Coronary artery (tissue), 2 donors: ENCODE measurements around the gene MYO7A.

Source experiments
- DNase-seq: peaks from one replicate; pipeline ENCODE4 v3.0.0-alpha.2; 2017; ENCODE audit warnings: low spot score
- H3K27ac ChIP-seq, 2 donors: fragments of 200-600 bp; sonication (generic); one replicate each; pipeline ENCODE4 v1.5.1; 2016 to 2019
- H3K4me3 ChIP-seq: fragments of 200-600 bp; sonication (generic); 2 replicates; pipeline ENCODE4 v1.5.1; 2016; ENCODE audit warnings: mild to moderate bottlenecking, moderate library complexity
- TF ChIP-seq, protein P1 (sequence below): fragments of 200-600 bp; sonication (generic); IDR thresholded peaks from one replicate; pipeline ENCODE4 v1.5.1; 2019; ENCODE audit warnings: antibody characterized with exemption

The MYO7A gene

DNA sequence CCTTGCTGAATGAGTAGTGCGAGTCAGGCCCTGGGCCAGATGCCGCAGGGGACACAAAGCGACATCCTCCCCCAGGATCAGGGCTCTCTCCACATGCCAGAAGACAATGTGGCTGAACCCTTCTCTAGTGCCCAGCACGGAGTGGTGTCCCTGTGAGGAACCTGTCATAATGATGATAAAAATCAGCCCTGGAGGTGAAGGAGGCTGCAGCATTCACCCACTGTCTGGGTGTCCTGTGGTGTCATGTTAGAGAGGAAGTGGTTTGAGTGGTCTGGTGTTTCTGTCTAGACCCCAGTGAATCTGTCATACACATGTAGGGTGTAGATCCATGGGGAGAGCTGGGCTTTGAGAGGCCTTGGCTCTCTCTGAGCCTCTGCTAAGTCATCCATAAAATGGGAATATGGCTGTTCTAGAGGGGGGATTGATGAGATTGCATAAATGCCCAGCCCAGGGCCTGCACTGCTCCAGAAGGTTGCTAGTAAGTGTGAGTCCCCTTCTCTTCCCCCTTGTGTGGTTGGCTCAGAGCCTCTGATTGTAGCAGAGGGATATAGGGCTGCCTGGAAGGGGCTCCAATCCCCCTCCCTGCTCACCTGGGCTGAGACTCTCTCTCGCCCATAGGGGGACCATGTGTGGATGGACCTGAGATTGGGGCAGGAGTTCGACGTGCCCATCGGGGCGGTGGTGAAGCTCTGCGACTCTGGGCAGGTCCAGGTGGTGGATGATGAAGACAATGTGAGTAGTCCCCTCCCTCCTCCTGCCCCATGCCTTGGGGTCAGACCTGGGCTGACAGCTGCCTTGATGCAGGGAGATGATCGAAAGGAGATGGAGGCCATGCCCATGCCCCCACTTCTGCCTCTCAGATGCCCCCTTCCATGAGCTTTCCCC is 14.3 kb downstream of the MYO7A start:
- H3K4me3 ChIP-seq, result no peak overlapping the region
- TF ChIP-seq, protein P1, sequence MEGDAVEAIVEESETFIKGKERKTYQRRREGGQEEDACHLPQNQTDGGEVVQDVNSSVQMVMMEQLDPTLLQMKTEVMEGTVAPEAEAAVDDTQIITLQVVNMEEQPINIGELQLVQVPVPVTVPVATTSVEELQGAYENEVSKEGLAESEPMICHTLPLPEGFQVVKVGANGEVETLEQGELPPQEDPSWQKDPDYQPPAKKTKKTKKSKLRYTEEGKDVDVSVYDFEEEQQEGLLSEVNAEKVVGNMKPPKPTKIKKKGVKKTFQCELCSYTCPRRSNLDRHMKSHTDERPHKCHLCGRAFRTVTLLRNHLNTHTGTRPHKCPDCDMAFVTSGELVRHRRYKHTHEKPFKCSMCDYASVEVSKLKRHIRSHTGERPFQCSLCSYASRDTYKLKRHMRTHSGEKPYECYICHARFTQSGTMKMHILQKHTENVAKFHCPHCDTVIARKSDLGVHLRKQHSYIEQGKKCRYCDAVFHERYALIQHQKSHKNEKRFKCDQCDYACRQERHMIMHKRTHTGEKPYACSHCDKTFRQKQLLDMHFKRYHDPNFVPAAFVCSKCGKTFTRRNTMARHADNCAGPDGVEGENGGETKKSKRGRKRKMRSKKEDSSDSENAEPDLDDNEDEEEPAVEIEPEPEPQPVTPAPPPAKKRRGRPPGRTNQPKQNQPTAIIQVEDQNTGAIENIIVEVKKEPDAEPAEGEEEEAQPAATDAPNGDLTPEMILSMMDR, result no peak
- no peak for DNase-seq
- H3K27ac ChIP-seq, result no peak overlapping the region

DNA sequence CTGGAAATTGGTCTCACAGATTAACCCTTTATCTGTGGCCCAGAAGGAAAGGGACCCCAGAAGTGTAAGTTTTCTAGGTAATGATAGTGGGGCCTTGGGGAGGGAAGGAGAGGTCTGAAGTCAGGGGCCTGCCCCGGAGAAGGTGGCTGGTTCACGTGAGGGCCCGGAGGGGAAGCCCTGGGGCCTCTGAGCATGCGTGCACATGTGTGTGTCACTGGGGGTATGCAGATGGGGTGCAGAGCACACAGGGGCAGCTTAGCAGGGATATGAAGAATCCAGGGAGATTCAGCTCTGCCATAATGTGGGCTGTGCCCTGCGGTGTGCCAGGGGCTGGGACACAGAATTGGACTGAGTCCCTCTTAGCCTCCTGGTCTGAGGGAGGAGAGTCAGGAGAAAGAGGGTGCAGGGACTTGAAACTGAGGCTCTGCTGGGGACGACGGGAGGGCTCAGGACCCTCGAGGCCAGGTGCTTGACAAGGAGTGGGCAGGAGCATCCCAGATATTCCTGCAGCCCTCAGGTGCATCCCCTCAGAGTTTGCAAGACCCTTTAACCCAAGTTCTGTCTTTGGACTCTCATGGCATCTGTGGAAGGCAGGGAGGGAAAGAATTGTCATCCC is 15.5 kb downstream of the MYO7A start:
- H3K27ac ChIP-seq, result no peak overlapping the region
- no peak for DNase-seq
- TF ChIP-seq, protein P1, result no peak
- no peak overlapping the region for H3K4me3 ChIP-seq

DNA sequence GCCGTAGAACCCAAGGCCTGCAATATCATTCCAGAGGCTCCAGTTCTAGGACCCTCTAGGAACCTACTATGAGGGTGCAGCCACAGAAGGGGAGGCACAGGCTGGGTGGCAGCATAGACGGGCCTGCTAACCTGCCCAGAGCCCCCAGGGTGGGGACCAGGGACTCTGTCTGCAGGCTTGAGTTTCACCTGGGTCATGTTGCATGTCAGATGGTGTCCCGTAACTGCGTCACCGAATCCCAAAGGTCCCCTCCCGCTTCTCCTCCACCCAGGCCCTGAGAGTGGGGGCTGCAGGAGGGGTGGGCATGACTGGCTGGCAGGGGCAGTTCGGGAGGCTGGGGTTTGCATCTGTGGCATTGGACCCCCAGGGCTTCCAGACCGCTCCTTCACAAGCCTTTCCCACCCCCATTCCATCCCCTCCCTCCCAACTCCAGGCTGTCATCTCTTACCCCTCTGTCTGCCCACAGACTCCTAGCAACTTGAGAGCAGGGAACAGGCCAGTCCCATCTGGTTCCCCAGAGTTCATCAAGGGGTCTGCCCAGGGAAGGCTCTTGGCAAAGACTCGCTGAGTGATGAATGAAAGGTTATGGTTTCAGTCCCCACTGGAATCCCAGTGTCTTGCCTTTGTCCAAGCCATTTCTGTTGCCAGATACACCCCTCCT is 16.3 kb downstream of the MYO7A start:
- no peak for DNase-seq
- H3K27ac ChIP-seq, result no peak overlapping the region
- TF ChIP-seq, protein P1, result no peak
- H3K4me3 ChIP-seq, result no peak overlapping the region

DNA sequence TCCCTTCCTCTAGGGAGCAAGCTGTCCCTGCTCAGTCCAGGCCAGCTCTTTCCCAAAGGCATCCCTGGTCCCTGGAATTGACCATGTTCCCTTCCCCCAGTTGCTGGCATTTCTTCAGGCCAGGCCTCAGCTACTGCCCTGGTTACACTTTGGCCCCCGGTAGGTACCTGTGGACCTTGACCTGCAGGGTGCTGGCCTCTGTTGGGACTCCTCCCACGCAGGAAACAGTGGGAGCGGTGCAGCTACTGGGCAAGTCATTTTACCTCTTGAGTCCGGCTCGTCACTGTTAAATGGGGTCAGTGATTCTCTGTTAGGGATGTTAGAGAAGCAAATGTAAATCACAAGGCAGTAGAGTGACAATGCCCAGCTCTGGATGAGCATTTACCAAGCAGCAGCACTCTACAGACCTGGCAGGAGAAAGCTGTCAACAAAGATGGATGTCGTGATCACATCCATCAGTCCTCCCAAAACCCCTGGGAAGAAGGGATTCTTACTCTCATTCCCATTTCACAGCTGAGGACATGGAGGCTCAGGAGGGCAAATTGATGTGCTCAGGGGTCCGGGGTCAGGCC is 16.9 kb downstream of the MYO7A start:
- H3K27ac ChIP-seq, result no peak overlapping the region
- H3K4me3 ChIP-seq, result no peak overlapping the region
- no peak for DNase-seq
- TF ChIP-seq, protein P1, result no peak

DNA sequence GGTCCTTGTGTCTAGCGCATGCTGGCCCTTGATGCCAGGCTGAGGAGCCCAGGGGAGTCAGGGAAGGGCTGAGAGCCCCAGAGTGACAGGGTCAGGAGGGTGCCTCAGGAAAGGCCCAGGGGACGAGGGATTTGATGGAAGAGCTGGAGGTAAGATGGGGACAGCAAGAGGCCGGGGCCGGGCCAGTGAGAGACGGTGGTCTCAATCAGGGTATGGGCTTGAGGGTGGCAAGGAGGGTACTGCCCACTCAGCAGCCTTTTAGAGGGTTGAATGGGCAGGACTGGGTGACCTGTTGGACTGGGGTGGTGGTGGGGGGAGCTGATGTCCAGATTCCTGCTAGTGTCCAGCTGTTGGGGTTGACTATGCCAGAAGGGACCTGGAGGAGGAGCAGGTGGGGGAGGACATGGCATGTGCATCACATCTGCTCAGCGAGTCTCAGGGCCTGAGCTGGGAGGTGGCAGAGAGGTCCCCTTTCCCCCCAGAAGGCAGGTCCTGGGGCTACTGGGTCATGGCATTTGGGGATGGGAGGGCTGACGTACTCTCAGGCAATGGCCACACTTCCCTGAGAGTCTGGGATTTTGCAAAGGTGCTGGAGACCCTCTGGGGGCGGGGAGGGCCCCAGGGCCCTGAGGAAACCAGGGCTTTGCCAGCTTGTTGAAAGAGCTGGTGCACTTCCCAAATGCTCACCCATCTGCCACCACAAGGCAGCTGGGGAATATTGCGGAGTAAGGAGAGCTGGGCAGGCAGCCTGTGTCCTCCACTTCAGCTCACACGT is 18.4 kb downstream of the MYO7A start:
- Histone ChIP-seq H3K27ac (no peak overlapping the region), H3K4me3 (no peak overlapping the region)
- no peak for DNase-seq
- TF ChIP-seq, protein P1, result no peak

DNA sequence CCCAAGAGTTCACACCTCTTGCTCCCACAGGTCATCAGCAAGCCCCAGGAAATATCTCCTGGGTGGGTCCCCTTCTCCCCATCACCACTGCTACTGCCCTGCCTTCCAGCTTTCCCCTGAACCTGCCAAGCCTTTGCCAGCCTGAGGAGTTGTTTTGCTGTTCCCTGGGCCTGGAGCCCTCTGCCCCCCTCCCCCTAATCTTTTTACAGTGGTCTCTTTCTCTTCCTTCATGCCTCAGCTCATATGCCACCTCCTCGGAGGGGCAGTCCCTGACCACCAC is 18.9 kb downstream of the MYO7A start:
- no peak overlapping the region for H3K27ac ChIP-seq
- no peak for DNase-seq
- TF ChIP-seq, protein P1, result no peak

More for the DNA sequence above, 18.9 kb downstream of the MYO7A start:
- H3K4me3 ChIP-seq, result no peak overlapping the region
